Fibroblast of skin of scalp (primary cell): ENCODE measurements around the gene RNF126.
"Not testable (repeated sequence)": the region's sequence is repeated elsewhere in the genome, so short reads cannot be mapped to it uniquely, and the experiment has no call there.

Experiments
- DNase-seq: peaks from one replicate; pipeline ENCODE4 v3.0.0-alpha.2; 2013

RNF126 gene

GRCh38 chr19:646779-647565 is 16.0 kb downstream of the RNF126 start:
- no peak for DNase-seq

GRCh38 chr19:645912-646778 is 16.9 kb downstream of the RNF126 start:
- no peak for DNase-seq

DNA sequence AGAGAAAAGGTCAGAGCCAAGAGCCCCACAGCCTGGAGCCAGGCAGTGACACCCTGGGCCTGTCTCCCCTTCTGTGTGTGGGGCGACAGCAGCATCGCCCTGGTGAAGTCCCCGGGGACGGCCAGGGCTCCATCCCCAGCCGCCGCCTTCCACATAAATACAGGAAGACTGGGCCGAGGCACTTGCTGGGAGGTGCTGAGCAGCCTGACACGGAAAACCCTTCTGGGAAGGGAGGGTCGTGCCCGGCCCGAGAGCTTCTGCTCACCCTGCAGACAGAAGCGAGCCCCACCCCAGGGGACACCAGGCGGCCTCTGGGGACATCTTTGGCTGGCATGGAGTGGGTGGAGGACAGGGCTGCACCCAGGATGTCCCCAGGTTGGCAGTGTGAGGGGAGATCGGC is 18.2 kb downstream of the RNF126 start:
- DNase-seq = no peak

- DNase-seq = no peak
Measured at GRCh38 chr19:644363-644762, 18.7 kb downstream of the RNF126 start.

- no peak for DNase-seq
Measured at GRCh38 chr19:643736-644135, 19.3 kb downstream of the RNF126 start.

- DNase-seq = no peak
Measured at GRCh38 chr19:642767-643727, 20.0 kb downstream of the RNF126 start.

DNA sequence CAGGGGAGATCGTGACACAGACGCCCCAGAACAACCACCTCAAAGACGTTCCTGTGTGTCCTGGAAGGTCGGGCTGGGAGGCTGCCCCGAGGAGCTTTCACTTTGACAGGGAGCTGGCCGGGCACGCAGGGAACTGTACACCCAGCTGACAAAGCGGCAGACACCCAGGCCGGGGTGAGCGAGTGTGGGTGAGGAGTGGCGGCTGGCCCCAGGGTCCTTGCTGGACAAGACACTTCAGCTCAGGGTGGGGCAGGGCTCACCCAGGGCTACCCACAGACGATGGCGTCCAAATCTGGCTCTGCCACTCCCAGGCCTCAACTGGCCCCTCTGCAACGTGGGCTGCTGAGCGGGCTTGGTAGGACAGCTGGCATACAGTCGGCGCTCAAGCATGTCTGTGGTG is 21.3 kb downstream of the RNF126 start:
- DNase-seq = no peak

DNA sequence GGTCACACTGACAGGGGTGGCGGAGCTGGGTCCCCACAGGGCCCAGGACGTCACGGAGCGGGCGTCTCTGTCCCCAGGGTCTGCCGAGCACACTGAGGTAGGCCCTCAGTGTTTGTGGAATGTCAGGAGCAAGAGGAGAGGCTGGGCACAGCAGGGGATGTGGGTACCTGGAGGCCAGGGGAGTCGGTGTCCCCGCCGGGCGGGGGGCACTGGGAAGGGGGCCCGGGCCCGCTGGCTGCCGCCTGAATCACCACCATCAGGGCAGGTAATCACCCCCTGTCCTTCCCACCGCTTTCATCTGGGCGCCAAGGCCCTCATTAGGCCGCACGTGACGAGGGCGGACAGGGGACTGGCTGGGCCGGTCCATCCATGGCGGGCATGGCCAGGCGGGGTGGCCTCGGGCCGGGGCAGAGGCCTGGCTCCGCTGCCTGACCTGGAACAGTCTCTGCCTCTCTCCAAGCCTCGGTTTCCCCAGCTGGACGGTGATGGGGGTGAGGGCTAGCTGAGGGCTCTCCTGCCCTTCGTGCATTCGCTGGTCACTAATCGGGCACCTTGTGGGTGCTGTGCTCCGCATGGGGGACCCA is 22.3 kb downstream of the RNF126 start:
- no peak for DNase-seq

DNA sequence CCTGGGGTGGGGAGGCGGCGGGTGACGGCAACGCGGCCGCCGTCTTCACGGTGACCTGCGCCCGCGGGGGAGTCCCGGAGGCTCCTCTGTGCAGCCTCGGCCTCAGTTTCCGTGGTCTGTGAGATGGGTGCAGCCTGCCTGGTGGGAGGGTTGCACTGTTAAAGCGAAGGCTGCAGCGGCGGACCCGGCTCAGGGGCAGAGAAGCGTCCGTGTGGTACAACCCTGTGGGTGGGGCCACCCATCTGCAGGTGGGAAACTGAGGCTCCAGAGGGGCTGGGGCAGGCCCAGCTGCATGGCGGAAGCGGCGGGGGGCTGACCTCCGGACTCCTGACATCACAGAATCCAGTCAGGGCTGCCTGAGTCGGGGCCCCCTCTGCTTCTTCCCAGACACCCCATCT is 22.9 kb downstream of the RNF126 start:
- no peak for DNase-seq

- DNase-seq = peak; percentile 86
Measured at GRCh38 chr19:639253-640160, 23.5 kb downstream of the RNF126 start, which contains the start of gene FGF22. Gene FGF22 (plus strand): TSS chr19:639879. CDS start chr19:639926, 47 bp downstream.

GRCh38 chr19:638906-639252 is 24.1 kb downstream of the RNF126 start:
- no peak for DNase-seq

- no peak for DNase-seq
Measured at GRCh38 chr19:634975-635652, 27.9 kb downstream of the RNF126 start.

- DNase-seq = no peak
Measured at GRCh38 chr19:633786-634639, 29.0 kb downstream of the RNF126 start.

- peak; percentile 99 for DNase-seq
Measured at GRCh38 chr19:633068-633785, 29.8 kb downstream of the RNF126 start, which contains the start of gene POLRMT. Gene POLRMT (minus strand): TSS chr19:633537. CDS start chr19:633512, 25 bp downstream.

DNA sequence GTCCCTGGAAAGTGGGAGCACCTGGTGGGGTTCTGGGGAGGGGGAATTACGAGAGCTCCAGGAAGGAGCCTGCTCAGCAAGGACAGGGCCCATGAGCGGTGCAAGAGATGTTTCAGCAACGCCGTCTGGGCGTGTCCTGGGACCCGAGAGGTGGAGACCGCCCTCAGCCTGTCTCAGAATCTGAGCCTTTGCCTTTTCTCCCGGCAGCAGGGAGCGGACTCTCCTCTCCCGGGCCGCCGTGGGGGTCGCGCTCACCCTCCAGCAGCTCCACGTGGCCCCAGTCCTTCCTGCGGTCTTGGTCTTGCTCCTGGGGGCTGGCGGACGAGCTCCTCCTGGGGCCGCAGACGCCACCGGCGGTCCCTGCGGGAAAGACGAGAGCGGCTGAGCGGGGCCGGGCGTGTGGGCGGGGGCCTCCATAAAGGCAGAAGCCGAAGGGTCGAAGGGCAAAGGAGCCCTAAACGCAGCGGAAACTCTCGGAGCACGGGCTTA is 30.4 kb downstream of the RNF126 start:
- DNase-seq = peak; percentile 49

GRCh38 chr19:629961-630714 is 32.9 kb downstream of the RNF126 start:
- no peak for DNase-seq

GRCh38 chr19:629515-629914 is 33.5 kb downstream of the RNF126 start:
- not testable (repeated sequence) for DNase-seq

- DNase-seq = no peak
Measured at GRCh38 chr19:628168-628567, 34.8 kb downstream of the RNF126 start.
